HG03442 (cell line): ENCODE data around the gene CAP1.
"Not testable (repeated sequence)": the region's sequence is repeated elsewhere in the genome, so short reads cannot be mapped to it uniquely, and the experiment has no call there.

Experiments used
- ATAC-seq: cut with Tn5 transposase; IDR thresholded peaks from one replicate; pipeline ENCODE4 v1.9.1; 2021; ENCODE audit warnings: mild to moderate bottlenecking, moderate library complexity; ENCODE audit not compliant: unreplicated experiment

The CAP1 gene

GRCh38 chr1:40058097-40058452 is 17.5 kb downstream of the CAP1 start:
- no peak for ATAC-seq

GRCh38 chr1:40058453-40059337 is 18.2 kb downstream of the CAP1 start:
- ATAC-seq, result no peak

- ATAC-seq, result no peak
Measured at GRCh38 chr1:40059338-40059959, 18.9 kb downstream of the CAP1 start.

- no peak for ATAC-seq
Measured at GRCh38 chr1:40059960-40060750, 19.6 kb downstream of the CAP1 start.

GRCh38 chr1:40064797-40065499 is 24.4 kb downstream of the CAP1 start:
- ATAC-seq, result peak; percentile 68

GRCh38 chr1:40067023-40067422 is 26.5 kb downstream of the CAP1 start:
- ATAC-seq, result no peak

- no peak for ATAC-seq
Measured at GRCh38 chr1:40067851-40068250, 27.3 kb downstream of the CAP1 start.

GRCh38 chr1:40072142-40072541 is 31.6 kb downstream of the CAP1 start:
- ATAC-seq, result no peak

GRCh38 chr1:40073062-40073461 is 32.5 kb downstream of the CAP1 start:
- ATAC-seq, result no peak

- ATAC-seq, result no peak
Measured at GRCh38 chr1:40075266-40075665, 34.7 kb downstream of the CAP1 start.

- no peak for ATAC-seq
Measured at GRCh38 chr1:40076895-40077312, 36.4 kb downstream of the CAP1 start.

GRCh38 chr1:40078512-40079333 is 38.2 kb downstream of the CAP1 start:
- ATAC-seq, result no peak

- ATAC-seq, result no peak
Measured at GRCh38 chr1:40079774-40080400, 39.4 kb downstream of the CAP1 start.

GRCh38 chr1:40081871-40082270 is 41.3 kb downstream of the CAP1 start:
- ATAC-seq, result no peak

- not testable (repeated sequence) for ATAC-seq
Measured at GRCh38 chr1:40084750-40085149, 44.2 kb downstream of the CAP1 start.

- no peak for ATAC-seq
Measured at GRCh38 chr1:40090652-40091355, 50.3 kb downstream of the CAP1 start.

GRCh38 chr1:40092241-40092640 is 51.7 kb downstream of the CAP1 start:
- no peak for ATAC-seq

GRCh38 chr1:40092706-40093639 is 52.4 kb downstream of the CAP1 start:
- ATAC-seq, result no peak
